IMR-90 (cell line): Measurements from ENCODE around the gene ESR1.

Experiments
- BHLHE40 ChIP-seq: fragments of 150-350 bp; IDR thresholded peaks from 2 replicates; pipeline ENCODE4 v1.6.1; 2016; ENCODE audit warnings: mild to moderate bottlenecking, low read depth, low read length
- MXI1 ChIP-seq: IDR thresholded peaks from 2 replicates; pipeline ENCODE4 v1.6.1; 2012; ENCODE audit warnings: low read depth, mild to moderate bottlenecking, low read length, moderate library complexity, borderline replicate concordance
- POLR2A ChIP-seq: IDR thresholded peaks from 2 replicates; pipeline ENCODE4 v1.6.1; 2012; ENCODE audit warnings: mild to moderate bottlenecking, low read depth, low read length
- RAD21 ChIP-seq: IDR thresholded peaks from 2 replicates; pipeline ENCODE4 v1.6.1; 2012; ENCODE audit warnings: low read length, improper control_type of control experiment
- RCOR1 ChIP-seq: IDR thresholded peaks from 2 replicates; pipeline ENCODE4 v1.6.1; 2012; ENCODE audit warnings: mild to moderate bottlenecking, low read length, improper control_type of control experiment; ENCODE audit not compliant: insufficient replicate concordance
- SMC3 ChIP-seq: fragments of 150-350 bp; IDR thresholded peaks from 2 replicates; pipeline ENCODE4 v1.6.1; 2016; ENCODE audit warnings: low read depth, mild to moderate bottlenecking, antibody characterized with exemption, low read length, moderate library complexity
- TF ChIP-seq, protein P1 (sequence below): conservative IDR thresholded peaks from 2 replicates; pipeline ENCODE4 v1.5.1; 2012; ENCODE audit warnings: mild to moderate bottlenecking, low read depth, low read length, improper control_type of control experiment
- TF ChIP-seq, protein P2 (sequence below): fragments of 150-350 bp; IDR thresholded peaks from 2 replicates; pipeline ENCODE4 v1.6.1; 2017; ENCODE audit warnings: mild to moderate bottlenecking, antibody characterized with exemption, low read length, low read depth

DNA sequence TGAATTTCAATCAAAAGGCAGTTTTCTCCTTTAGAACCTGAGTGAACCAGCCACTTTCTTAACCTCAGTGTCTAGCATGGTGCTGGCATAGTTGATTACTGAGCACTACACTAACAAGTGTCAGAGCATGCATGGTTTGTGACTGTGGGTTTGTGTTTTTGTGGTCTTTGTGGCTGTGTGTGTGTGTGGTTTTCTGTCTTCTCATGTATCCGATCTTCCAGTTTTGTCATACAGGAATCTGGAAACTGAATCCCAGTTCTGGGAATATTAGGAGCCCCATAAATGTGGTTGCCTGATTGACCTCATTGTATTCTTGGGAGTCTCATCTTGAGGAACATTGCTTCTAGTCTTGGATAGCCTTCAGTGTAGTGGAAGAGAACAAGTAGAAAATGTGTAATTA, 73.7 kb downstream of the ESR1 start:
- TF ChIP-seq, protein P1, sequence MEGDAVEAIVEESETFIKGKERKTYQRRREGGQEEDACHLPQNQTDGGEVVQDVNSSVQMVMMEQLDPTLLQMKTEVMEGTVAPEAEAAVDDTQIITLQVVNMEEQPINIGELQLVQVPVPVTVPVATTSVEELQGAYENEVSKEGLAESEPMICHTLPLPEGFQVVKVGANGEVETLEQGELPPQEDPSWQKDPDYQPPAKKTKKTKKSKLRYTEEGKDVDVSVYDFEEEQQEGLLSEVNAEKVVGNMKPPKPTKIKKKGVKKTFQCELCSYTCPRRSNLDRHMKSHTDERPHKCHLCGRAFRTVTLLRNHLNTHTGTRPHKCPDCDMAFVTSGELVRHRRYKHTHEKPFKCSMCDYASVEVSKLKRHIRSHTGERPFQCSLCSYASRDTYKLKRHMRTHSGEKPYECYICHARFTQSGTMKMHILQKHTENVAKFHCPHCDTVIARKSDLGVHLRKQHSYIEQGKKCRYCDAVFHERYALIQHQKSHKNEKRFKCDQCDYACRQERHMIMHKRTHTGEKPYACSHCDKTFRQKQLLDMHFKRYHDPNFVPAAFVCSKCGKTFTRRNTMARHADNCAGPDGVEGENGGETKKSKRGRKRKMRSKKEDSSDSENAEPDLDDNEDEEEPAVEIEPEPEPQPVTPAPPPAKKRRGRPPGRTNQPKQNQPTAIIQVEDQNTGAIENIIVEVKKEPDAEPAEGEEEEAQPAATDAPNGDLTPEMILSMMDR = no peak
- TF ChIP-seq BHLHE40 (no peak), SMC3 (no peak), MXI1 (no peak), RCOR1 (no peak), POLR2A (no peak), RAD21 (no peak)
- TF ChIP-seq, protein P2, sequence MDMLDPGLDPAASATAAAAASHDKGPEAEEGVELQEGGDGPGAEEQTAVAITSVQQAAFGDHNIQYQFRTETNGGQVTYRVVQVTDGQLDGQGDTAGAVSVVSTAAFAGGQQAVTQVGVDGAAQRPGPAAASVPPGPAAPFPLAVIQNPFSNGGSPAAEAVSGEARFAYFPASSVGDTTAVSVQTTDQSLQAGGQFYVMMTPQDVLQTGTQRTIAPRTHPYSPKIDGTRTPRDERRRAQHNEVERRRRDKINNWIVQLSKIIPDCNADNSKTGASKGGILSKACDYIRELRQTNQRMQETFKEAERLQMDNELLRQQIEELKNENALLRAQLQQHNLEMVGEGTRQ = no peak
